Transverse colon (tissue), 4 donors: ENCODE measurements around the gene MEX3A.

Experiments
- EP300 ChIP-seq: sonication (generic); formaldehyde crosslinking; IDR thresholded peaks from one replicate; pipeline ENCODE4 v1.6.1; 2017; ENCODE audit warnings: antibody characterized with exemption, low read depth
- POLR2A ChIP-seq: fragments of 450-650 bp; IDR thresholded peaks from one replicate; pipeline ENCODE4 v1.6.1; 2016; ENCODE audit warnings: antibody characterized with exemption, mild to moderate bottlenecking, moderate library complexity
- POLR2AphosphoS5 ChIP-seq, 3 donors: sonication (generic); formaldehyde crosslinking; IDR thresholded peaks; one replicate each; pipeline ENCODE4 v1.6.1; 2016; ENCODE audit warnings: antibody characterized with exemption in 3 of 3
- TF ChIP-seq, protein P1 (sequence below), 5 experiments: fragments of 200-600 bp in 3 of 5; fragments of 450-650 bp in 2 of 5; sonication (generic) in 3 of 5; IDR thresholded peaks; 1 replicate in 2 of 5; 2 replicates in 3 of 5; pipeline ENCODE4 v1.5.1; 2016 to 2017; ENCODE audit warnings: antibody characterized with exemption in 5 of 5, inconsistent platforms in 3 of 5, mild to moderate bottlenecking in 2 of 5, moderate library complexity in 1 of 5

- TF ChIP-seq, protein P1, sequence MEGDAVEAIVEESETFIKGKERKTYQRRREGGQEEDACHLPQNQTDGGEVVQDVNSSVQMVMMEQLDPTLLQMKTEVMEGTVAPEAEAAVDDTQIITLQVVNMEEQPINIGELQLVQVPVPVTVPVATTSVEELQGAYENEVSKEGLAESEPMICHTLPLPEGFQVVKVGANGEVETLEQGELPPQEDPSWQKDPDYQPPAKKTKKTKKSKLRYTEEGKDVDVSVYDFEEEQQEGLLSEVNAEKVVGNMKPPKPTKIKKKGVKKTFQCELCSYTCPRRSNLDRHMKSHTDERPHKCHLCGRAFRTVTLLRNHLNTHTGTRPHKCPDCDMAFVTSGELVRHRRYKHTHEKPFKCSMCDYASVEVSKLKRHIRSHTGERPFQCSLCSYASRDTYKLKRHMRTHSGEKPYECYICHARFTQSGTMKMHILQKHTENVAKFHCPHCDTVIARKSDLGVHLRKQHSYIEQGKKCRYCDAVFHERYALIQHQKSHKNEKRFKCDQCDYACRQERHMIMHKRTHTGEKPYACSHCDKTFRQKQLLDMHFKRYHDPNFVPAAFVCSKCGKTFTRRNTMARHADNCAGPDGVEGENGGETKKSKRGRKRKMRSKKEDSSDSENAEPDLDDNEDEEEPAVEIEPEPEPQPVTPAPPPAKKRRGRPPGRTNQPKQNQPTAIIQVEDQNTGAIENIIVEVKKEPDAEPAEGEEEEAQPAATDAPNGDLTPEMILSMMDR (IDR thresholded peaks at IDR 0.05), result no peak
- TF ChIP-seq POLR2A, result no peak
- TF ChIP-seq POLR2AphosphoS5 (IDR thresholded peaks at IDR 0.05), result no peak
- TF ChIP-seq EP300, result no peak
Measured at GRCh38 chr1:156090138-156090839, 8.0 kb upstream of the MEX3A start.
